ENCODE results near the gene TMEM150C. TPM values are rescaled to one million over a fixed set of nuclear protein-coding genes. Genes with fewer than 3 reads are reported as not detected.

The TMEM150C gene
- total RNA-seq, 1 donor from 2014 or later: 0.95 TPM

- TF ChIP-seq CTCF (IDR thresholded peaks at IDR 0.05; ENCODE audit: insufficient read depth, low read depth, low read length) (no peak), EZH2 (IDR thresholded peaks at IDR 0.05; ENCODE audit: insufficient read depth, low read length) (no peak)
- H3K79me2 ChIP-seq (ENCODE audit: insufficient read depth, low read length): peaks cover 99% of the 10 kb centered on the region
- Mint-ChIP-seq H3K4me3 (ENCODE audit: unreplicated experiment) (no peak overlapping the region), H3K27ac (ENCODE audit: unreplicated experiment) (no peak overlapping the region), H3K36me3 (ENCODE audit: low read depth, unreplicated experiment) (peaks cover 4% of the 10 kb centered on the region), H3K27me3 (ENCODE audit: low read depth, unreplicated experiment) (no peaks in the 10 kb centered on the region), H3K4me1 (ENCODE audit: low read depth, unreplicated experiment) (peaks cover 19% of the 10 kb centered on the region), H3K9me3 (ENCODE audit: unreplicated experiment) (no peaks in the 10 kb centered on the region)
- no peak overlapping the region for H3K4me3 ChIP-seq (ENCODE audit: insufficient read depth, low read depth, low read length)
- no peaks in the 10 kb centered on the region for H3K9me3 ChIP-seq (ENCODE audit: insufficient read depth, low read depth, low read length)
- peaks cover 82% of the 10 kb centered on the region for H4K20me1 ChIP-seq (ENCODE audit: insufficient read depth, low read length)
- H3K36me3 ChIP-seq (ENCODE audit: insufficient read depth, low read length): no peaks in the 10 kb centered on the region
- no peaks in the 10 kb centered on the region for H3K27me3 ChIP-seq (ENCODE audit: insufficient read depth, low read length)
- no peak overlapping the region for H3K27ac ChIP-seq (ENCODE audit: low read depth, low read length)
- FAIRE-seq (no peak), DNase-seq (ENCODE audit: low read depth) (no peak)
- H3K4me1 ChIP-seq (ENCODE audit: insufficient read depth, low read length): peaks cover 10% of the 10 kb centered on the region
- no peak overlapping the region for H3K9ac ChIP-seq (ENCODE audit: low read length)
- no peak overlapping the region for H2AFZ ChIP-seq (ENCODE audit: low read depth, low read length)
- no peak overlapping the region for H3K4me2 ChIP-seq (ENCODE audit: low read length)
These were observed 125.7 kb downstream of the TMEM150C start for GRCh38 chr4:82436130-82436529.

- no peaks in the 10 kb centered on the region for H3K9me3 Mint-ChIP-seq (ENCODE audit: unreplicated experiment)
- H3K27ac Mint-ChIP-seq (ENCODE audit: unreplicated experiment): no peak overlapping the region
- FAIRE-seq (no peak), DNase-seq (ENCODE audit: low read depth) (no peak)
- H3K4me1 Mint-ChIP-seq (ENCODE audit: low read depth, unreplicated experiment): peaks cover 19% of the 10 kb centered on the region
- H3K4me2 ChIP-seq (ENCODE audit: low read length): no peak overlapping the region
- peaks cover 10% of the 10 kb centered on the region for H3K4me1 ChIP-seq (ENCODE audit: insufficient read depth, low read length)
- H2AFZ ChIP-seq (ENCODE audit: low read depth, low read length): no peak overlapping the region
- H3K27me3 ChIP-seq (ENCODE audit: insufficient read depth, low read length): no peaks in the 10 kb centered on the region
- peaks cover 97% of the 10 kb centered on the region for H3K79me2 ChIP-seq (ENCODE audit: insufficient read depth, low read length)
- H3K27me3 Mint-ChIP-seq (ENCODE audit: low read depth, unreplicated experiment): no peaks in the 10 kb centered on the region
- H3K36me3 ChIP-seq (ENCODE audit: insufficient read depth, low read length): no peaks in the 10 kb centered on the region
- H3K27ac ChIP-seq (ENCODE audit: low read depth, low read length): no peak overlapping the region
- no peaks in the 10 kb centered on the region for H3K9me3 ChIP-seq (ENCODE audit: insufficient read depth, low read depth, low read length)
- TF ChIP-seq EZH2 (IDR thresholded peaks at IDR 0.05; ENCODE audit: insufficient read depth, low read length) (no peak), CTCF (IDR thresholded peaks at IDR 0.05; ENCODE audit: insufficient read depth, low read depth, low read length) (no peak)
- peaks cover 72% of the 10 kb centered on the region for H4K20me1 ChIP-seq (ENCODE audit: insufficient read depth, low read length)
- H3K9ac ChIP-seq (ENCODE audit: low read length): no peak overlapping the region
- no peak overlapping the region for H3K4me3 ChIP-seq (ENCODE audit: insufficient read depth, low read depth, low read length)
- peaks cover 4% of the 10 kb centered on the region for H3K36me3 Mint-ChIP-seq (ENCODE audit: low read depth, unreplicated experiment)
- H3K4me3 Mint-ChIP-seq (ENCODE audit: unreplicated experiment): no peak overlapping the region
These were observed 126.8 kb downstream of the TMEM150C start for GRCh38 chr4:82434949-82435348.

GRCh38 chr4:82433791-82434190 is 128.0 kb downstream of the TMEM150C start:
- Mint-ChIP-seq H3K36me3 (ENCODE audit: low read depth, unreplicated experiment) (peaks cover 2% of the 10 kb centered on the region), H3K4me3 (ENCODE audit: unreplicated experiment) (no peak overlapping the region), H3K27me3 (ENCODE audit: low read depth, unreplicated experiment) (no peaks in the 10 kb centered on the region), H3K4me1 (ENCODE audit: low read depth, unreplicated experiment) (peaks cover 19% of the 10 kb centered on the region), H3K9me3 (ENCODE audit: unreplicated experiment) (no peaks in the 10 kb centered on the region), H3K27ac (ENCODE audit: unreplicated experiment) (no peak overlapping the region)
- FAIRE-seq: no peak
- Histone ChIP-seq H3K27me3 (ENCODE audit: insufficient read depth, low read length) (no peaks in the 10 kb centered on the region), H3K36me3 (ENCODE audit: insufficient read depth, low read length) (no peaks in the 10 kb centered on the region), H2AFZ (ENCODE audit: low read depth, low read length) (no peak overlapping the region), H3K27ac (ENCODE audit: low read depth, low read length) (no peak overlapping the region), H3K4me3 (ENCODE audit: insufficient read depth, low read depth, low read length) (no peak overlapping the region), H3K9ac (ENCODE audit: low read length) (no peak overlapping the region), H3K4me2 (ENCODE audit: low read length) (no peak overlapping the region), H4K20me1 (ENCODE audit: insufficient read depth, low read length) (peaks cover 63% of the 10 kb centered on the region), H3K79me2 (ENCODE audit: insufficient read depth, low read length) (peaks cover 94% of the 10 kb centered on the region), H3K9me3 (ENCODE audit: insufficient read depth, low read depth, low read length) (no peaks in the 10 kb centered on the region), H3K4me1 (ENCODE audit: insufficient read depth, low read length) (peaks cover 10% of the 10 kb centered on the region)
- DNase-seq (ENCODE audit: low read depth): no peak
- TF ChIP-seq CTCF (IDR thresholded peaks at IDR 0.05; ENCODE audit: insufficient read depth, low read depth, low read length) (no peak), EZH2 (IDR thresholded peaks at IDR 0.05; ENCODE audit: insufficient read depth, low read length) (no peak)

Other genes with a start within 250 kb of the TMEM150C start
- gene HNRNPD, start 188.0 kb downstream of the TMEM150C start, total RNA-seq: 142 and 162 TPM in 2 replicates
- 205 and 220 TPM in 2 replicates for gene HNRNPDL, start 131.5 kb downstream of the TMEM150C start, total RNA-seq
- 32.0 and 32.6 TPM in 2 replicates for gene ENOPH1, start 131.4 kb downstream of the TMEM150C start, total RNA-seq
- 61.7 and 63.1 TPM in 2 replicates for gene SCD5, start 236.8 kb upstream of the TMEM150C start, total RNA-seq